GM12892 (cell line): ENCODE measurements around the gene DLX3.

ENCODE experiments used
- POLR2A ChIP-seq: IDR thresholded peaks from 2 replicates; pipeline ENCODE4 v1.6.1; 2011; ENCODE audit warnings: low read depth, low read length, control low read depth
- TAF1 ChIP-seq: IDR thresholded peaks from 2 replicates; pipeline ENCODE4 v1.6.1; 2011; ENCODE audit warnings: low read depth, mild to moderate bottlenecking, control low read depth, low read length, borderline replicate concordance

DNA sequence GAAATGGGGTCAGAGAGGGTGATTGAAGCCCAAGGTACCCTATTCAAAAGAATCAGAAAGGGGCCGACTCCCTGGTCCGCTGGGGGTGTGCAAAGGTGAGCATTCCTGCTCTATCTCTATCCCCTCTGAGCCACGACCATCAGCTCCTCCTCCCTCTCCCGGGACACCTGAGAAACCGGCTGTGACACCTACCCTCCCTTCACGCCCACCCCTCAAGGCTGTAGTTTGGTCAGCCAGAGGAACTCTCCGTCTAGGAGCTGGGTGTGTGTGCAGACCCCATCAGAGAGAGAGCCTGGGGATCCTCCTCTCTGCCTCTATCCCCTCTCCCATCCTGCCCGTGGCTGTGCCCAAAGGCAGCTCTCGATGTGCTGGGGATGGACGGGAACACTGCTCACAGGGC, 53.6 kb downstream of the DLX3 start:
- TF ChIP-seq POLR2A (no peak), TAF1 (no peak)
